LNCAP (cell line): ENCODE data around the gene FAM174C.

Source experiments
- CTCF ChIP-seq: fragments of 450-650 bp; IDR thresholded peaks from 2 replicates; pipeline ENCODE4 v1.5.1; 2017; ENCODE audit warnings: mild to moderate bottlenecking

The FAM174C gene

GRCh38 chr19:1229924-1230782 lies 45.2 kb upstream of the FAM174C start:
- no peak for TF ChIP-seq CTCF

GRCh38 chr19:1230783-1231489 lies 44.4 kb upstream of the FAM174C start:
- no peak for TF ChIP-seq CTCF

- TF ChIP-seq CTCF: no peak
Measured at GRCh38 chr19:1231729-1232637, 43.3 kb upstream of the FAM174C start.

GRCh38 chr19:1232652-1233072 lies 42.7 kb upstream of the FAM174C start:
- no peak for TF ChIP-seq CTCF

GRCh38 chr19:1233115-1233667 lies 42.1 kb upstream of the FAM174C start:
- TF ChIP-seq CTCF: no peak

GRCh38 chr19:1234051-1234954 lies 41.0 kb upstream of the FAM174C start:
- no peak for TF ChIP-seq CTCF
